ENCODE data around the gene HES3.

DNA sequence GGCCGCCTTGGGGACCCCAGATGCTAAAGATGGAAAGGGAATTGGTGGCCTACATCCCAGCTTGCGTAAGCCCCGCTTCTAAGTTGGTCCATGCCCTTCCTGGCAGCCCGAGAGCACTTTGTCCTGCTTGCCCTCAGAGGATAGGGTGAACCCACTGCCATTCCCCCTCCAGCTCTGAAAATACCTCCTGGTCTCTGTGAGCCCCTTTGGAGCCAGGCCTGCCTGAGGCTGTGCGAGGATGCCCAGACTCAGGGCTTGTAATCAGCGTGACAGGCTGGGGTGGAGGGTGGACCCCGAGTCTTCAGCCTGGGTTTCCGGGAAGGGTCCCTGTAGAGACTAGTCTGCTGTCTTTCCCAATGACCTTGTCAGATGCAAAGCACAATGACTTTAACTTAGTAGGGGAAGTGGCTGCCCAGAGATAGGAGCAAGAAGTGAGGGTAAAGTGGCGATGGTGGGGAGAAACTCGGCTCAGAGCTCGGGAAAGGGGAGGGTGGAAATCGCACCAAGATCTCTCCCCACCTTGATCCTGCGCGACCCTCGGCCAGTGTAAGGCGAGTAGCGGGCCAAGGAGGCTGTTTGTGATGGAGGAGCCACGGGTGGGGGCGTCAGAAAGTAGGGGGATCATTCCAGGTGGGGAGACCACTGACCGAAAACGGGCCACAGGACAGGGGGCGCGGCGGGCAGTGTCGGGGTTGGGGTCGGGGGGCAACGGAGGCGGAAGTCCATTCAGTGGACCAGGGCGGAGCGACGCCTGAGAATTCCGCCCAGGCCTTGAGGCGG lies 2.7 kb upstream of the HES3 start:
- no peak for TF ChIP-seq CTCF (IDR thresholded peaks at IDR 0.05)
- no peak for TF ChIP-seq POLR2A (IDR thresholded peaks at IDR 0.05)

Data from body of pancreas (tissue), 4 donors.